Testis (tissue), 3 donors: ENCODE measurements around the gene ZDHHC8. TPM values are rescaled to one million over a fixed set of nuclear protein-coding genes. Genes with fewer than 3 reads are reported as not detected.
A peak's percentile ranks its signal among the peaks of the same experiment; 100 is the strongest.

Experiments
- DNase-seq: peaks from one replicate; pipeline ENCODE4 v3.0.0-alpha.2; 2019
- H3K27ac ChIP-seq, 2 donors: fragments of 200-600 bp; sonication (generic); one replicate each; pipeline ENCODE4 v1.5.1; 2019
- H3K27me3 ChIP-seq: fragments of 200-600 bp; sonication (generic); one replicate; pipeline ENCODE4 v1.5.1; 2019
- H3K36me3 ChIP-seq: fragments of 200-600 bp; sonication (generic); one replicate; pipeline ENCODE4 v1.5.1; 2017; ENCODE audit warnings: low read depth; ENCODE audit errors: missing control alignments
- H3K4me1 ChIP-seq: fragments of 200-600 bp; sonication (generic); one replicate; pipeline ENCODE4 v1.5.1; 2019
- H3K4me3 ChIP-seq, 2 donors: fragments of 200-600 bp; sonication (generic); one replicate each; pipeline ENCODE4 v1.5.1; 2017 to 2019
- H3K9me3 ChIP-seq: fragments of 200-600 bp; sonication (generic); one replicate; pipeline ENCODE4 v1.5.1; 2017
- CTCF ChIP-seq, 3 experiments: fragments of 450-650 bp in 2 of 3; fragments of 200-600 bp in 1 of 3; sonication (generic) in 1 of 3; IDR thresholded peaks; one replicate each; pipeline ENCODE4 v1.5.1; 2016 to 2019; ENCODE audit warnings: antibody characterized with exemption in 3 of 3, mild to moderate bottlenecking in 2 of 3, moderate library complexity in 1 of 3
- POLR2A ChIP-seq: fragments of 450-650 bp; IDR thresholded peaks from one replicate; pipeline ENCODE4 v1.6.1; 2017; ENCODE audit warnings: antibody characterized with exemption, mild to moderate bottlenecking, moderate library complexity
- WGBS, 2 donors: methylation state at CpG; one replicate each; pipeline ENCODE4 v1.1.5; 2018; 5-methylcytosine and 5-hydroxymethylcytosine counted together
- intact Hi-C: fragments of 100-400 bp; cut with DNase I; formaldehyde crosslinking; loops from one replicate; pipeline ENCODE4 v1.15.1; 2023; ENCODE audit warnings: low total_unique reads
- polyA plus RNA-seq: library from polyadenylated mRNA; stranded (reverse); fragments of 350-450 nt; fragmentation: Illumina TruSeq; extraction: RNeasy Lipid Tissue Mini Kit (QIAGEN cat#74804); gene quantifications from one replicate; pipeline ENCODE4 v1.2.3, GENCODE V29; 2014; ENCODE audit warnings: low read depth, low replicate concordance; ENCODE audit not compliant: insufficient read depth
- total RNA-seq, 2 donors: library from RNA; depleted of rRNA; stranded (reverse); fragments of >200 nt; gene quantifications; one replicate each; pipeline ENCODE4 v1.2.3, GENCODE V29; 2016

Gene ZDHHC8
- total and polyA plus RNA-seq, 3 donors from 2014 or later: 34.0 to 44.0 (median 40.9) TPM

- Histone ChIP-seq H3K27me3 (no peaks in the 10 kb centered on the region), H3K36me3 (no peaks in the 10 kb centered on the region), H3K27ac (no peak overlapping the region), H3K9me3 (no peaks in the 10 kb centered on the region), H3K4me3 (peak overlapping the region; percentile 82 to 96), H3K4me1 (peaks cover 44% of the 10 kb centered on the region)
- TF ChIP-seq CTCF (IDR thresholded peaks at IDR 0.05): no peak
- no peak for TF ChIP-seq POLR2A
- intact Hi-C loops: no loop called here
- 41 to 56% methylated on average over 4 to 16 of the region's 16 CpGs for WGBS, 2 donors
- no peak for DNase-seq
Measured at GRCh38 chr22:20132686-20133246, 1.2 kb downstream of the ZDHHC8 start.

DNA sequence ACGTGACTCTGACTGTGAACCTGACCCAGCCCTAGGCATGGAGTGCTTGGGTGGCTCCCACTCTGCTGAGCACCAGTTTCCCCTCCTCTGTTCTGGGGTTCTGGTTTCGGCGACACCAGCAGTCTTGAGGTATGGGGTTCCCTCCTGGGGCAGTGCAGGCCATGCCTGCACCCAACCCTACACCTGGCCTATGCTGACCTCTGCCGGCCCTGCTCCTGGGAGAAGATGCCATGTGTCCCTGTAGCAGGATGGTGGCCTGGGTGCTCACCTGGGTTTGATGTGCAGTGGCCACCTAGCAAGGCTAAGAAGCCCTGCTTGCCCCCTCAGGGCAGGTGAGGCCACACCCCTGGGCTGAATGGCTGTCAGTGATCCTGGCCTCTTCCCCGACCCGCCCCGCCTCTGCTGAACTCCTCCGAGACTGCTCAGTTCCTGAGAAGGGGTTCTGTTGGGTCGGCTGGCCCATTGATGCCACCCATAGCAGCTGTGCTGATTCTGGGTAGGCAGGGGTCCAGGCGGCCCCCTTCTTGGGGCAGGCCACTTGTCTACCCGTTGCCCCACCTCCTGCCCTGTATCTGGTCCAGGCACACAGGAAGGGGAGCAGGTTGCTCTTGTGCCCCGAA lies 2.4 kb downstream of the ZDHHC8 start:
- DNase-seq: no peak
- TF ChIP-seq CTCF (IDR thresholded peaks at IDR 0.05) (no peak), POLR2A (no peak)
- intact Hi-C loops: no loop called here

GRCh38 chr22:20135265-20135664 lies 3.7 kb downstream of the ZDHHC8 start:
- no peak overlapping the region for H3K4me3 ChIP-seq
- DNase-seq: no peak
- H3K27me3 ChIP-seq: no peaks in the 10 kb centered on the region
- no peaks in the 10 kb centered on the region for H3K36me3 ChIP-seq
- H3K27ac ChIP-seq: no peak overlapping the region
- no peak for TF ChIP-seq POLR2A
- no peak for TF ChIP-seq CTCF (IDR thresholded peaks at IDR 0.05)
- WGBS, 2 donors: 51 to 52% methylated on average over 2 to 4 of the region's 4 CpGs
- no peaks in the 10 kb centered on the region for H3K9me3 ChIP-seq
- H3K4me1 ChIP-seq: peaks cover 46% of the 10 kb centered on the region
- intact Hi-C loops: no loop called here

More for the DNA sequence above, 2.4 kb downstream of the ZDHHC8 start:
- H3K27me3 ChIP-seq: no peaks in the 10 kb centered on the region
- H3K36me3 ChIP-seq: no peaks in the 10 kb centered on the region
- WGBS, 2 donors: 84 to 87% methylated on average over 10 to 12 of the region's 12 CpGs
- peaks cover 52% of the 10 kb centered on the region for H3K4me1 ChIP-seq
- no peak overlapping the region for H3K27ac ChIP-seq
- H3K9me3 ChIP-seq: no peaks in the 10 kb centered on the region
- H3K4me3 ChIP-seq: no peak overlapping the region

GRCh38 chr22:20135806-20136602 lies 4.4 kb downstream of the ZDHHC8 start:
- no peak for DNase-seq
- Histone ChIP-seq H3K4me1 (peaks cover 40% of the 10 kb centered on the region), H3K27me3 (no peaks in the 10 kb centered on the region), H3K36me3 (no peaks in the 10 kb centered on the region), H3K9me3 (no peaks in the 10 kb centered on the region), H3K4me3 (no peak overlapping the region), H3K27ac (no peak overlapping the region)
- WGBS, 2 donors: 85 to 87% methylated on average over 17 to 25 of the region's 25 CpGs
- no peak for TF ChIP-seq CTCF (IDR thresholded peaks at IDR 0.05)
- no peak for TF ChIP-seq POLR2A
- intact Hi-C loops: no loop called here
